HL-60 (cell line): ENCODE measurements around the gene PLEKHG4B.

ENCODE experiments used
- CTCF ChIP-seq: IDR thresholded peaks from one replicate; pipeline ENCODE4 v1.5.1; 2011; ENCODE audit warnings: low read length, control low read depth, inconsistent platforms; ENCODE audit not compliant: insufficient read depth
- POLR2AphosphoS5 ChIP-seq: IDR thresholded peaks from 2 replicates; pipeline ENCODE4 v1.6.1; 2012; ENCODE audit warnings: low read depth
- SPI1 ChIP-seq: IDR thresholded peaks from 2 replicates; pipeline ENCODE4 v1.6.1; 2012; ENCODE audit warnings: low read depth, mild to moderate bottlenecking, borderline replicate concordance

DNA sequence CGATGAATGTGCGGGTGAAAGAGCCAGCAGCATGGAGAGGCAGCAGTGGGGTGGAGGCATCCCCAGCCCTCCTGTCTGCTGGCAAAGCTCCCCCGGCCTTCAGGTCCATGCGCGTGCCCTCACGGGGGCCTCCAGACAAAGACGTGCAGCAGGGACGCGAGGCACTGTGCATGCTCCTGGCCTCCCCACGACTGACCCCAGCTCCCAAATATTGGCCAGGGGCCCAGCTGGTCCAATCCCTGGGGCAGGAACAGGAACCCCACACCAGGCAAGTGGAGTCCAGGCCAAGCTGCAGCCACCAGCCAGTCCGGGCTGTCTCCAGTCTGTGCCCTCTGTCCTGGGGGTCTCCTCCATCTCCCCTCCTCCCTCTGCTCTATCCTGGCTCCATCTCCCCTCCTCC, 65.8 kb downstream of the PLEKHG4B start:
- TF ChIP-seq CTCF: no peak
- no peak for TF ChIP-seq POLR2AphosphoS5
- TF ChIP-seq SPI1: no peak
